OCI-LY1 (cell line): ENCODE measurements around the gene B3GNT9.

Experiments
- EZH2 ChIP-seq: fragments of 200-600 bp; sonication (generic), shearing (Covaris generic); IDR thresholded peaks from 2 replicates; pipeline ENCODE4 v1.8.0; 2017; ENCODE audit warnings: borderline replicate concordance, mixed run types, mild to moderate bottlenecking, antibody characterized with exemption, low read length, moderate library complexity, mixed read lengths
- TF ChIP-seq, protein P1 (sequence below): fragments of 200-600 bp; sonication (generic), shearing (Covaris generic); IDR thresholded peaks from 2 replicates; pipeline ENCODE4 v1.5.1; 2017; ENCODE audit warnings: mild to moderate bottlenecking, antibody characterized with exemption, low read length, moderate library complexity, mixed read lengths

DNA sequence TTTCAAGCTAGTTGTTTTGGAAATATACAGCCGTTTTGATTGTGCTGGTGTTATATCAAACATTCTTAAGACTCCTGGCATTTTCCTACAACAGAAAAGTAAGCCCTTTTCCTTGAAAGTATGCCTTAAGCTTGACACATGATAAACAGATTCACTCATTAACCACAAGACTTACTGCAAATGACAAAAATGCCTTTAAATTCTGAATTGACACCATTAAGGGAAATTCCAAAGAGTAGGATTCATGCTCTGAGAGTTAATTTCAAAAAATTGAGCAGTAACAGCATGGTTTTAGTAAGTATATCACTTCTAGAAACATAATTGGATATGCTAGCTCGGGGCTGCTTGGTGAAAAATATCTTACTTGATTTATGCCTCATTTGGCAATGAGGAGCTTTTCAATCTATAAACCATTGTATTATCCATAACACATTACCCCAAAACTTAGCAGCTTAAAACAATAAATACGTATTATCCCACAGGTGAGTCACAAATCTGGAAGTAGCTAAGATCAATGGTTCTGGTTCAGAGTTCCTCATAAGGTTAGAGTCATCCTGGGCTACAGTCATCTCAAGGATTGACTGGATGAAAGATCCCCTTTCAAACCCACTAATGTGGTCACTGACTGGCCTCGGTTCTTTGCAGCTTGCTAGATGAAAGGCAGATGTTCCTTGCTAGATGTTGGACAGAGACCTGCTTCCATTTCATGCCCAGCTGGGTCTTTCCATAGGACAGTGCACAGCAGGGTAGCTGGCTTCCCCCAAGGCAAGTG lies 49.3 kb downstream of the B3GNT9 start:
- TF ChIP-seq, protein P1, sequence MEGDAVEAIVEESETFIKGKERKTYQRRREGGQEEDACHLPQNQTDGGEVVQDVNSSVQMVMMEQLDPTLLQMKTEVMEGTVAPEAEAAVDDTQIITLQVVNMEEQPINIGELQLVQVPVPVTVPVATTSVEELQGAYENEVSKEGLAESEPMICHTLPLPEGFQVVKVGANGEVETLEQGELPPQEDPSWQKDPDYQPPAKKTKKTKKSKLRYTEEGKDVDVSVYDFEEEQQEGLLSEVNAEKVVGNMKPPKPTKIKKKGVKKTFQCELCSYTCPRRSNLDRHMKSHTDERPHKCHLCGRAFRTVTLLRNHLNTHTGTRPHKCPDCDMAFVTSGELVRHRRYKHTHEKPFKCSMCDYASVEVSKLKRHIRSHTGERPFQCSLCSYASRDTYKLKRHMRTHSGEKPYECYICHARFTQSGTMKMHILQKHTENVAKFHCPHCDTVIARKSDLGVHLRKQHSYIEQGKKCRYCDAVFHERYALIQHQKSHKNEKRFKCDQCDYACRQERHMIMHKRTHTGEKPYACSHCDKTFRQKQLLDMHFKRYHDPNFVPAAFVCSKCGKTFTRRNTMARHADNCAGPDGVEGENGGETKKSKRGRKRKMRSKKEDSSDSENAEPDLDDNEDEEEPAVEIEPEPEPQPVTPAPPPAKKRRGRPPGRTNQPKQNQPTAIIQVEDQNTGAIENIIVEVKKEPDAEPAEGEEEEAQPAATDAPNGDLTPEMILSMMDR, result no peak
- no peak for TF ChIP-seq EZH2
